ENCODE data around the gene MTM1.

The MTM1 gene

DNA sequence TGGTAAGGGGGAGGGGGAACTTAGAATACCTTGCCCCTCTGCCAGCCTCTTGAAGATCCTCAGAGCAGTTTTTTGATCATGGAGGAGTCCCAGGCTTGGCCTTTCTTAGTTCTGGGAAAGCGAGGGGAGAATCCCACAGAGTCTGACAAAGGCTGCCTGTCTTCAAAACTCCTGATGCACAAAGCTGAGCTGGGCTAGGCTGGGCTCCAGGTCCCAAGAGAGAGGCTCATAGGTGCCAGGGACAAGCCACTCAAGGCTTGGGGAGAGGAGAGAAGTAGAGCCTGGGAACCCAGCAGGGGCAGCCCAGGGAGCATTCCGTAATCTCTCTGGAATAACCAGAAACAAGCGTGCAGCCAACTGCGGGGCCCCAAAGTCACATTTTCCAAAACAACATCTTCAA lies 37.0 kb upstream of the MTM1 start:
- no peak for TF ChIP-seq EZH2phosphoT487 (IDR thresholded peaks at IDR 0.05; ENCODE audit: low read depth)
- Histone ChIP-seq H3K9me3 (ENCODE audit: insufficient read depth, low read length) (no peaks in the 10 kb centered on the region), H3K27me3 (ENCODE audit: low read depth, low read length) (no peaks in the 10 kb centered on the region), H3K36me3 (replicated peaks; ENCODE audit: low read depth, low read length) (no peaks in the 10 kb centered on the region), H3K9ac (ENCODE audit: low read length) (no peak overlapping the region), H3K27ac (ENCODE audit: low read length) (no peak overlapping the region), H2AFZ (ENCODE audit: low read depth, low read length) (no peak overlapping the region), H3K4me2 (ENCODE audit: low read length) (no peak overlapping the region), H3K4me1 (ENCODE audit: low read length) (0 out of 2 replicates have a peak, but pooled peaks cover 3% of the 10 kb centered on the region), H3K4me3 (ENCODE audit: low read length) (no peak overlapping the region), H3K79me2 (ENCODE audit: low read length) (no peaks in the 10 kb centered on the region), H4K20me1 (ENCODE audit: insufficient read depth, low read length) (no peaks in the 10 kb centered on the region)

DNA sequence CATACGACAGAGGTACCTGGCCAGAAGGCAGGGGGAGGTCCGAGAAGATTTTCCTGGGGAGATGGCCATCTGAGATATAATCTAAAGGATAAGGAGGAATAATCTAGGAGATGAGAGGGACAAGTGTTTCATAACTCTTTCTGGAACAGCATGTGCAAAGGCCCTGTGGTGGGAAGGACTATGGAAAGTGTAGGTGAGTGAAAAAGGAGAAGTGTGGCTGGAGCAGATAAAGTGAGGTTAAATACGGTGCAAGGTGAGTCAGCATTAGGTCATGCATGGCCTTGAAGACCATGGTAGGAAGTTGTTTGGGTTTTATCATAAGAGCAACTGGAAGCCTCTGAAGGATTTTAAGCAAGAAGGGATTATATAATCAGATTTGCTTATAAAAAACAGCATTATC lies 34.6 kb upstream of the MTM1 start:
- no peak for TF ChIP-seq EZH2phosphoT487 (IDR thresholded peaks at IDR 0.05; ENCODE audit: low read depth)
- TF ChIP-seq, protein P1, sequence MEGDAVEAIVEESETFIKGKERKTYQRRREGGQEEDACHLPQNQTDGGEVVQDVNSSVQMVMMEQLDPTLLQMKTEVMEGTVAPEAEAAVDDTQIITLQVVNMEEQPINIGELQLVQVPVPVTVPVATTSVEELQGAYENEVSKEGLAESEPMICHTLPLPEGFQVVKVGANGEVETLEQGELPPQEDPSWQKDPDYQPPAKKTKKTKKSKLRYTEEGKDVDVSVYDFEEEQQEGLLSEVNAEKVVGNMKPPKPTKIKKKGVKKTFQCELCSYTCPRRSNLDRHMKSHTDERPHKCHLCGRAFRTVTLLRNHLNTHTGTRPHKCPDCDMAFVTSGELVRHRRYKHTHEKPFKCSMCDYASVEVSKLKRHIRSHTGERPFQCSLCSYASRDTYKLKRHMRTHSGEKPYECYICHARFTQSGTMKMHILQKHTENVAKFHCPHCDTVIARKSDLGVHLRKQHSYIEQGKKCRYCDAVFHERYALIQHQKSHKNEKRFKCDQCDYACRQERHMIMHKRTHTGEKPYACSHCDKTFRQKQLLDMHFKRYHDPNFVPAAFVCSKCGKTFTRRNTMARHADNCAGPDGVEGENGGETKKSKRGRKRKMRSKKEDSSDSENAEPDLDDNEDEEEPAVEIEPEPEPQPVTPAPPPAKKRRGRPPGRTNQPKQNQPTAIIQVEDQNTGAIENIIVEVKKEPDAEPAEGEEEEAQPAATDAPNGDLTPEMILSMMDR (IDR thresholded peaks at IDR 0.05; ENCODE audit: low read depth, low read length) = no peak
- H3K79me2 ChIP-seq (ENCODE audit: low read length) = no peaks in the 10 kb centered on the region
- no peaks in the 10 kb centered on the region for H3K27me3 ChIP-seq (ENCODE audit: low read depth, low read length)
- no peaks in the 10 kb centered on the region for H3K9me3 ChIP-seq (ENCODE audit: insufficient read depth, low read length)
- no peak overlapping the region for H3K4me2 ChIP-seq (ENCODE audit: low read length)
- H3K4me1 ChIP-seq (ENCODE audit: low read length) = no peaks in the 10 kb centered on the region
- no peak overlapping the region for H3K9ac ChIP-seq (ENCODE audit: low read length)
- no peak overlapping the region for H3K27ac ChIP-seq (ENCODE audit: low read length)
- H3K36me3 ChIP-seq (replicated peaks; ENCODE audit: low read depth, low read length) = no peaks in the 10 kb centered on the region
- H3K4me3 ChIP-seq (ENCODE audit: low read length) = no peak overlapping the region
- H2AFZ ChIP-seq (ENCODE audit: low read depth, low read length) = no peak overlapping the region
- no peaks in the 10 kb centered on the region for H4K20me1 ChIP-seq (ENCODE audit: insufficient read depth, low read length)

DNA sequence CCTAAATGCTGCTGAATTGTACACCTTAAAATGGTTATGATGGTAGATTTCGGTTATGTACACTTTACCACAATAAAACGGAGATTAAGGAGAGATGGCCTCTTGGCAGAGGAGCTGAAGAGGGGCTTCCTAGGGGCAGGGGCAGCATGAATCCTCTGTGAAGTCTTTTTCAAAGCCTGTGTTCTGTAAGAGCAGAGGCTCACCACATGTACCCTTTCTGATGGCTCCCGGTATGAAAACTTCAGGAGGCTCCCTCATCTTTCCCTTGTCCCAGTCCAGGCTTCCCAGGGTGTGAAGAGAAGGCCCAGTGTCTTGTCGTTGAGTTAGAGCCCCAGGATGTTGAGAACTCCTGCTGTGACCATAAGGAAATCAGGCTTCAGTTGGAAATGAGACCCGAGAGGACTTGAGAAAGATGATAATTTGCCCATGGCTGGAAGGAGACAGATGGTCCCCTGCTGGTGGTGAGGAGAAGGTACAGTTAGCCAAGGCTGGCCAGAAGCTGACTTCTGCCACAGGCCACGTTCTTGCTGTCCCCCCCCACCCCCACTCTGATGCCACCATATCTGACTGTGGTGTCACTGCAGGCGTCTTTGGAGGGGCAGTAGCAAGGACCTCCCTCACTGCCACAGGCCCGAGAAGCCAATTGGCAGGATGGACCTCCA lies 31.8 kb upstream of the MTM1 start:
- Histone ChIP-seq H3K79me2 (ENCODE audit: low read length) (no peaks in the 10 kb centered on the region), H3K9me3 (ENCODE audit: insufficient read depth, low read length) (no peaks in the 10 kb centered on the region), H3K4me2 (ENCODE audit: low read length) (no peak overlapping the region), H3K27ac (ENCODE audit: low read length) (no peak overlapping the region), H3K27me3 (ENCODE audit: low read depth, low read length) (no peaks in the 10 kb centered on the region), H3K9ac (ENCODE audit: low read length) (no peak overlapping the region), H3K4me1 (ENCODE audit: low read length) (peaks cover 1% of the 10 kb centered on the region), H3K36me3 (replicated peaks; ENCODE audit: low read depth, low read length) (no peaks in the 10 kb centered on the region), H4K20me1 (ENCODE audit: insufficient read depth, low read length) (no peaks in the 10 kb centered on the region), H2AFZ (ENCODE audit: low read depth, low read length) (no peak overlapping the region), H3K4me3 (ENCODE audit: low read length) (no peak overlapping the region)
- no peak for TF ChIP-seq EZH2phosphoT487 (IDR thresholded peaks at IDR 0.05; ENCODE audit: low read depth)
- TF ChIP-seq, protein P1 (IDR thresholded peaks at IDR 0.05; ENCODE audit: low read depth, low read length) = no peak; the same call in 1 of the 2 replicates

DNA sequence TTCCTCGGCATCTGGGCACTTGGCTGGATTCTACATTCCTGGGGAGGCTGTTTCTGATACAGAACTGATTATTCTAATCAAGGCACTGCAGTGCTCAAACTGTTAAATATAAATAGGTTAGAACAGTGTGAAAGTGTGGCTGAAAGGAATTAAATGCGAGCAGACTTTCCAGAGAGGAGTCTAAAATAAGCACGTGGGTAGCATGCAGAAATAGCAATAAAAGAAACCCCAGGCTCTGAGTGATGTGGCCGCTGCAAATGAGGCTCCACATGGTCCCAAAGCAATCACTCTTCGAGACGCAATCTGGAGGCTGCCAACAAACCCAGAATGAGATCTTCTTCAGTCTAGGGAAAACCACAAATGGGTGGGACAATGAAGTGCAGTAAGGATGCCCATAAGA lies 30.6 kb upstream of the MTM1 start:
- Histone ChIP-seq H3K36me3 (replicated peaks; ENCODE audit: low read depth, low read length) (no peaks in the 10 kb centered on the region), H3K4me3 (ENCODE audit: low read length) (no peak overlapping the region), H3K4me1 (ENCODE audit: low read length) (peaks cover 13% of the 10 kb centered on the region), H4K20me1 (ENCODE audit: insufficient read depth, low read length) (no peaks in the 10 kb centered on the region), H3K4me2 (ENCODE audit: low read length) (no peak overlapping the region), H3K9ac (ENCODE audit: low read length) (no peak overlapping the region), H3K27ac (ENCODE audit: low read length) (no peak overlapping the region), H3K79me2 (ENCODE audit: low read length) (no peaks in the 10 kb centered on the region), H3K27me3 (ENCODE audit: low read depth, low read length) (no peaks in the 10 kb centered on the region), H3K9me3 (ENCODE audit: insufficient read depth, low read length) (no peaks in the 10 kb centered on the region), H2AFZ (ENCODE audit: low read depth, low read length) (no peak overlapping the region)
- no peak for TF ChIP-seq EZH2phosphoT487 (IDR thresholded peaks at IDR 0.05; ENCODE audit: low read depth)
- TF ChIP-seq, protein P1 (IDR thresholded peaks at IDR 0.05; ENCODE audit: low read depth, low read length) = no peak

Measured in OCI-LY3 (cell line).